Vagina (tissue), 2 donors: ENCODE measurements around the gene ARID1B. TPM values are rescaled to one million over a fixed set of nuclear protein-coding genes. Genes with fewer than 3 reads are reported as not detected.

Source experiments
- DNase-seq, 2 donors: peaks; one replicate each; pipeline ENCODE4 v3.0.0-alpha.2; 2017; ENCODE audit errors: extremely low spot score in 2 of 2
- H3K27ac ChIP-seq: fragments of 200-600 bp; sonication (generic); one replicate; pipeline ENCODE4 v1.5.1; 2019
- H3K27me3 ChIP-seq: fragments of 200-600 bp; sonication (generic); one replicate; pipeline ENCODE4 v1.5.1; 2019
- H3K36me3 ChIP-seq, 2 donors: fragments of 200-600 bp; sonication (generic); one replicate each; pipeline ENCODE4 v1.5.1; 2017 to 2019
- H3K4me1 ChIP-seq: fragments of 200-600 bp; sonication (generic); one replicate; pipeline ENCODE4 v1.5.1; 2019
- H3K4me3 ChIP-seq, 2 donors: fragments of 200-600 bp; sonication (generic); 1 replicate in 1 of 2; 2 replicates in 1 of 2; pipeline ENCODE4 v1.5.1; 2016 to 2019
- H3K9me3 ChIP-seq: fragments of 200-600 bp; sonication (generic); one replicate; pipeline ENCODE4 v1.5.1; 2019
- CTCF ChIP-seq, 3 experiments: fragments of 450-650 bp in 2 of 3; fragments of 200-600 bp in 1 of 3; sonication (generic) in 1 of 3; IDR thresholded peaks; one replicate each; pipeline ENCODE4 v1.5.1; 2017 to 2019; ENCODE audit warnings: antibody characterized with exemption in 3 of 3, mild to moderate bottlenecking in 2 of 3, moderate library complexity in 2 of 3
- POLR2A ChIP-seq, 2 donors: fragments of 450-650 bp; IDR thresholded peaks; one replicate each; pipeline ENCODE4 v1.6.1; 2017; ENCODE audit warnings: antibody characterized with exemption in 2 of 2, mild to moderate bottlenecking in 2 of 2, moderate library complexity in 2 of 2
- POLR2AphosphoS5 ChIP-seq, 2 donors: sonication (generic); formaldehyde crosslinking; IDR thresholded peaks; one replicate each; pipeline ENCODE4 v1.9.0; 2017; ENCODE audit warnings: antibody characterized with exemption in 2 of 2, mild to moderate bottlenecking in 2 of 2, low read depth in 1 of 2; ENCODE audit not compliant: insufficient read depth in 1 of 2
- intact Hi-C: fragments of 100-400 bp; cut with DNase I; formaldehyde crosslinking; loops from one replicate; pipeline ENCODE4 v1.15.1; 2023
- total RNA-seq: library from RNA; depleted of rRNA; stranded (reverse); fragments of >200 nt; gene quantifications from one replicate; pipeline ENCODE4 v1.2.3, GENCODE V29; 2016

The ARID1B gene
- total RNA-seq, 1 donor from 2014 or later, result 141 TPM

- Histone ChIP-seq H3K4me3 (no peak overlapping the region), H3K4me1 (peaks cover 27% of the 10 kb centered on the region), H3K36me3 (no peaks in the 10 kb centered on the region), H3K9me3 (no peaks in the 10 kb centered on the region), H3K27me3 (no peaks in the 10 kb centered on the region), H3K27ac (no peak overlapping the region)
- intact Hi-C loops, result no loop called here
- no peak for TF ChIP-seq CTCF (IDR thresholded peaks at IDR 0.05)
- DNase-seq, result no peak
Measured at GRCh38 chr6:156909212-156910010, 132.2 kb downstream of the ARID1B start.

- H3K27ac ChIP-seq, result no peak overlapping the region
- H3K27me3 ChIP-seq, result no peaks in the 10 kb centered on the region
- intact Hi-C loops, result no loop called here
- no peaks in the 10 kb centered on the region for H3K36me3 ChIP-seq
- TF ChIP-seq POLR2AphosphoS5 (IDR thresholded peaks at IDR 0.05; ENCODE audit: insufficient read depth in 1 of 2, low read depth in 1 of 2) (no peak), POLR2A (IDR thresholded peaks at IDR 0.05) (no peak), CTCF (IDR thresholded peaks at IDR 0.05) (no peak)
- no peak overlapping the region for H3K4me3 ChIP-seq
- H3K4me1 ChIP-seq, result peaks cover 25% of the 10 kb centered on the region
- no peaks in the 10 kb centered on the region for H3K9me3 ChIP-seq
- no peak for DNase-seq
Measured at GRCh38 chr6:156910011-156910334, 132.8 kb downstream of the ARID1B start.

- H3K27ac ChIP-seq, result no peak overlapping the region
- no peak for DNase-seq
- no peaks in the 10 kb centered on the region for H3K27me3 ChIP-seq
- no peak for TF ChIP-seq POLR2A (IDR thresholded peaks at IDR 0.05)
- no peak for TF ChIP-seq POLR2AphosphoS5 (IDR thresholded peaks at IDR 0.05; ENCODE audit: insufficient read depth in 1 of 2, low read depth in 1 of 2)
- TF ChIP-seq CTCF (IDR thresholded peaks at IDR 0.05), result no peak
- intact Hi-C loops, result no loop called here
- H3K4me1 ChIP-seq, result peaks cover 32% of the 10 kb centered on the region
- H3K9me3 ChIP-seq, result no peaks in the 10 kb centered on the region
- no peak overlapping the region for H3K4me3 ChIP-seq
- no peaks in the 10 kb centered on the region for H3K36me3 ChIP-seq
Measured at GRCh38 chr6:156910938-156911337, 133.8 kb downstream of the ARID1B start.

- no peaks in the 10 kb centered on the region for H3K9me3 ChIP-seq
- H3K4me1 ChIP-seq, result peaks cover 38% of the 10 kb centered on the region
- TF ChIP-seq POLR2A (IDR thresholded peaks at IDR 0.05) (no peak), POLR2AphosphoS5 (IDR thresholded peaks at IDR 0.05; ENCODE audit: insufficient read depth in 1 of 2, low read depth in 1 of 2) (no peak), CTCF (IDR thresholded peaks at IDR 0.05) (no peak)
- H3K4me3 ChIP-seq, result no peak overlapping the region
- H3K27me3 ChIP-seq, result no peaks in the 10 kb centered on the region
- H3K36me3 ChIP-seq, result no peaks in the 10 kb centered on the region
- DNase-seq, result no peak
- no peak overlapping the region for H3K27ac ChIP-seq
- intact Hi-C loops, result no loop called here
Measured at GRCh38 chr6:156911581-156911980, 134.4 kb downstream of the ARID1B start.

- no peaks in the 10 kb centered on the region for H3K9me3 ChIP-seq
- no peaks in the 10 kb centered on the region for H3K36me3 ChIP-seq
- H3K27ac ChIP-seq, result no peak overlapping the region
- H3K4me3 ChIP-seq, result no peak overlapping the region
- H3K27me3 ChIP-seq, result no peaks in the 10 kb centered on the region
- peaks cover 46% of the 10 kb centered on the region for H3K4me1 ChIP-seq
- intact Hi-C loops, result no loop called here
- DNase-seq, result no peak
- TF ChIP-seq POLR2A (IDR thresholded peaks at IDR 0.05) (no peak), POLR2AphosphoS5 (IDR thresholded peaks at IDR 0.05; ENCODE audit: insufficient read depth in 1 of 2, low read depth in 1 of 2) (no peak), CTCF (IDR thresholded peaks at IDR 0.05) (no peak)
Measured at GRCh38 chr6:156912431-156912830, 135.3 kb downstream of the ARID1B start.
